ENCODE data around the gene TECPR1. TPM values are rescaled to one million over a fixed set of nuclear protein-coding genes. Genes with fewer than 3 reads are reported as not detected.

Gene TECPR1
- total RNA-seq, 1 donor from 2014 or later, result 10.8 TPM

GRCh38 chr7:98191668-98192431, 60.2 kb downstream of the TECPR1 start:
- Mint-ChIP-seq H3K27me3 (ENCODE audit: insufficient read depth, low read depth) (peaks cover 3% of the 10 kb centered on the region), H3K27ac (no peak overlapping the region), H3K4me3 (no peak overlapping the region), H3K4me1 (no peaks in the 10 kb centered on the region), H3K9me3 (peaks cover 3% of the 10 kb centered on the region), H3K36me3 (peaks cover 27% of the 10 kb centered on the region)
- no peaks in the 10 kb centered on the region for H3K27me3 ChIP-seq
- no peaks in the 10 kb centered on the region for H3K79me2 ChIP-seq (ENCODE audit: low read depth)
- H3K9me3 ChIP-seq (ENCODE audit: low read depth), result no peaks in the 10 kb centered on the region
- H3K4me3 ChIP-seq, result no peak overlapping the region
- no peak overlapping the region for H3K4me2 ChIP-seq
- no peak overlapping the region for H2AFZ ChIP-seq (replicated peaks)
- no peak overlapping the region for H3K9ac ChIP-seq
- no peaks in the 10 kb centered on the region for H4K20me1 ChIP-seq (ENCODE audit: low read depth)
- TF ChIP-seq, protein P1, sequence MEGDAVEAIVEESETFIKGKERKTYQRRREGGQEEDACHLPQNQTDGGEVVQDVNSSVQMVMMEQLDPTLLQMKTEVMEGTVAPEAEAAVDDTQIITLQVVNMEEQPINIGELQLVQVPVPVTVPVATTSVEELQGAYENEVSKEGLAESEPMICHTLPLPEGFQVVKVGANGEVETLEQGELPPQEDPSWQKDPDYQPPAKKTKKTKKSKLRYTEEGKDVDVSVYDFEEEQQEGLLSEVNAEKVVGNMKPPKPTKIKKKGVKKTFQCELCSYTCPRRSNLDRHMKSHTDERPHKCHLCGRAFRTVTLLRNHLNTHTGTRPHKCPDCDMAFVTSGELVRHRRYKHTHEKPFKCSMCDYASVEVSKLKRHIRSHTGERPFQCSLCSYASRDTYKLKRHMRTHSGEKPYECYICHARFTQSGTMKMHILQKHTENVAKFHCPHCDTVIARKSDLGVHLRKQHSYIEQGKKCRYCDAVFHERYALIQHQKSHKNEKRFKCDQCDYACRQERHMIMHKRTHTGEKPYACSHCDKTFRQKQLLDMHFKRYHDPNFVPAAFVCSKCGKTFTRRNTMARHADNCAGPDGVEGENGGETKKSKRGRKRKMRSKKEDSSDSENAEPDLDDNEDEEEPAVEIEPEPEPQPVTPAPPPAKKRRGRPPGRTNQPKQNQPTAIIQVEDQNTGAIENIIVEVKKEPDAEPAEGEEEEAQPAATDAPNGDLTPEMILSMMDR (IDR thresholded peaks at IDR 0.05), result no peak
- TF ChIP-seq EZH2phosphoT487 (IDR thresholded peaks at IDR 0.05), result no peak
- TF ChIP-seq EZH2 (IDR thresholded peaks at IDR 0.05), result no peak
- no peak overlapping the region for H3K27ac ChIP-seq
- DNase-seq (ENCODE audit: low spot score), result no peak
- no peaks in the 10 kb centered on the region for H3F3A ChIP-seq (ENCODE audit: low read depth)
- H3K4me1 ChIP-seq, result no peaks in the 10 kb centered on the region
- no peaks in the 10 kb centered on the region for H3K36me3 ChIP-seq

DNA sequence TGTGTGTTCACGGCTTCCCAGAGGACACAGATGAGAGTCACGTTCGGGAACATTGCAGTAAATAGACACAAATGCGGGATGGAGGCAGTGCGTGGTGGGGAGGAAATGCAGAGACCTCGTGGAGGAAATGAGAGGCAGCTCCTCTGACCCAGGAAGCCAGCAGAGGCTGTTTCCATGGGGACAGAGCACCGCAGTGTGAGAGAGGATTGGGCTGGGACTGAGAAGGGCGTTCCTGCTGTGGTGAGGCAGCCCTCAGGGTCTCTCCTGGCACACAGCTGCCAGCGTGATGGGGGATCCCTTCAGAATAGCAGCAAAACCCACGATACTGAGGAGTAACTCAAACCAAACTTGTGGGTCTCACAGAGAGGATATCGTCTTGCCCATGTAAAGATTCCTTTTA, 62.5 kb downstream of the TECPR1 start:
- H3K9ac ChIP-seq, result no peak overlapping the region
- no peaks in the 10 kb centered on the region for H3K36me3 ChIP-seq
- peaks cover 3% of the 10 kb centered on the region for H3K9me3 Mint-ChIP-seq

DNA sequence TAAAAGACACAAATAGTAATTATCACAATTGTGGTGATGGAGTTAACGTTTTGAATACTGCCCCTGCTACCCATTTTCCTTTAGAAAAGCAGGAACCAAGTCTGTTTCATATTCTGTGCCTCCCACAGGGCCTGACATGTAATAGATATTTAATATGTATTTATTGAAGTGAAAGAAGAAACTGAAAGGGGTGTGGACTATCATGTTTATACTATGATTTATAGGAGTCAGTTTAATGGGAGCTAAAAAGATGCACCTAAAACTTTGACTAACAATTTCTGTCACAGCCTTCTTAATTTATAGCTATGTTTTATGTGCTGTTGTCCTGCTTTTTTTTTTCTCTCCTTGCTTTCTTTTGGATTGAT, 64.9 kb downstream of the TECPR1 start:
- Mint-ChIP-seq H3K4me1 (no peaks in the 10 kb centered on the region), H3K9me3 (peaks cover 3% of the 10 kb centered on the region), H3K36me3 (peaks cover 21% of the 10 kb centered on the region), H3K4me3 (no peak overlapping the region), H3K27ac (no peak overlapping the region), H3K27me3 (ENCODE audit: insufficient read depth, low read depth) (peaks cover 3% of the 10 kb centered on the region)
- H3K27ac ChIP-seq, result no peak overlapping the region
- DNase-seq (ENCODE audit: low spot score), result no peak
- H2AFZ ChIP-seq (replicated peaks), result no peak overlapping the region
- H3F3A ChIP-seq (ENCODE audit: low read depth), result no peaks in the 10 kb centered on the region
- H3K36me3 ChIP-seq, result no peaks in the 10 kb centered on the region
- TF ChIP-seq EZH2 (IDR thresholded peaks at IDR 0.05) (no peak), EZH2phosphoT487 (IDR thresholded peaks at IDR 0.05) (no peak)
- TF ChIP-seq, protein P1 (IDR thresholded peaks at IDR 0.05), result no peak
- no peaks in the 10 kb centered on the region for H3K9me3 ChIP-seq (ENCODE audit: low read depth)
- H3K4me3 ChIP-seq, result no peak overlapping the region
- H4K20me1 ChIP-seq (ENCODE audit: low read depth), result no peaks in the 10 kb centered on the region
- no peaks in the 10 kb centered on the region for H3K79me2 ChIP-seq (ENCODE audit: low read depth)
- H3K27me3 ChIP-seq, result no peaks in the 10 kb centered on the region
- H3K4me1 ChIP-seq, result no peaks in the 10 kb centered on the region
- no peak overlapping the region for H3K4me2 ChIP-seq
- H3K9ac ChIP-seq, result no peak overlapping the region

More for the DNA sequence above, 62.5 kb downstream of the TECPR1 start:
- Mint-ChIP-seq H3K36me3 (peaks cover 20% of the 10 kb centered on the region), H3K4me3 (no peak overlapping the region), H3K27me3 (ENCODE audit: insufficient read depth, low read depth) (peaks cover 3% of the 10 kb centered on the region), H3K27ac (no peak overlapping the region), H3K4me1 (no peaks in the 10 kb centered on the region)
- no peak overlapping the region for H3K4me3 ChIP-seq
- no peak overlapping the region for H3K4me2 ChIP-seq
- H3K27me3 ChIP-seq, result no peaks in the 10 kb centered on the region
- no peaks in the 10 kb centered on the region for H3F3A ChIP-seq (ENCODE audit: low read depth)
- no peak overlapping the region for H2AFZ ChIP-seq (replicated peaks)
- no peak overlapping the region for H3K27ac ChIP-seq
- no peak for DNase-seq (ENCODE audit: low spot score)
- no peaks in the 10 kb centered on the region for H3K9me3 ChIP-seq (ENCODE audit: low read depth)
- TF ChIP-seq EZH2phosphoT487 (IDR thresholded peaks at IDR 0.05) (no peak), EZH2 (IDR thresholded peaks at IDR 0.05) (no peak)
- TF ChIP-seq, protein P1 (IDR thresholded peaks at IDR 0.05), result no peak
- H3K79me2 ChIP-seq (ENCODE audit: low read depth), result no peaks in the 10 kb centered on the region
- H4K20me1 ChIP-seq (ENCODE audit: low read depth), result no peaks in the 10 kb centered on the region
- no peaks in the 10 kb centered on the region for H3K4me1 ChIP-seq

All from neural progenitor cell (in vitro differentiated cells).